CD4-positive, alpha-beta T cell (primary cell): ENCODE measurements around the gene DCLK1. TPM values are rescaled to one million over a fixed set of nuclear protein-coding genes. Genes with fewer than 3 reads are reported as not detected.

Experiments
- ATAC-seq: fragments of 200-7000 bp; cut with Tn5 transposase; one replicate; pipeline ENCODE4 v1.10.0; 2022; ENCODE audit warnings: mild to moderate bottlenecking; ENCODE audit not compliant: poor library complexity
- CTCF ChIA-PET: fragments of 350-600 bp; sonication (Branson Sonifier 250); formaldehyde crosslinking; loops from one replicate; lab custom pipeline; 2021; ENCODE audit warnings: antibody characterized with exemption, inconsistent platforms; lab: Charles Lee
- POLR2A ChIA-PET: fragments of 350-600 bp; sonication (Branson Sonifier 250); formaldehyde crosslinking; loops from one replicate; lab custom pipeline; 2021; ENCODE audit warnings: antibody characterized with exemption, inconsistent platforms; lab: Charles Lee
- DNase-seq, 14 experiments: peaks; one replicate each; pipeline ENCODE4 v3.0.0-alpha.2; 2013 to 2020; ENCODE audit warnings: mixed read lengths in 2 of 14
- H3K27ac ChIP-seq, 2 donors: one replicate each; pipeline versions ENCODE4 v1.5.1 to v1.7.0; 2013; ENCODE audit warnings: low read length in 2 of 2, low read depth in 1 of 2, mild to moderate bottlenecking in 1 of 2
- H3K27me3 ChIP-seq, 2 experiments: 1 replicate in 1 of 2; 2 replicates in 1 of 2; pipeline versions ENCODE4 v1.6.1 to v1.7.0; 2013; ENCODE audit warnings: low read length in 2 of 2, control low read depth in 1 of 2, mild to moderate bottlenecking in 1 of 2, moderate library complexity in 1 of 2; ENCODE audit not compliant: insufficient read depth in 2 of 2, control insufficient read depth in 1 of 2
- H3K36me3 ChIP-seq: one replicate; pipeline ENCODE4 v1.6.1; 2013; ENCODE audit warnings: low read length, control low read depth; ENCODE audit not compliant: insufficient read depth
- H3K4me1 ChIP-seq: one replicate; pipeline ENCODE4 v1.6.1; 2013; ENCODE audit warnings: low read length, control low read depth; ENCODE audit not compliant: insufficient read depth
- H3K4me3 ChIP-seq: one replicate; pipeline ENCODE4 v1.5.1; 2013; ENCODE audit warnings: mild to moderate bottlenecking, low read length, moderate library complexity
- H3K9me3 ChIP-seq, 2 experiments: 1 replicate in 1 of 2; 2 replicates in 1 of 2; pipeline versions ENCODE4 v1.6.1 to v1.7.0; 2013; ENCODE audit warnings: low read length in 2 of 2, mild to moderate bottlenecking in 2 of 2, control low read depth in 1 of 2, moderate library complexity in 1 of 2; ENCODE audit not compliant: control insufficient read depth in 1 of 2, insufficient read depth in 1 of 2
- H3K27ac Mint-ChIP-seq: one replicate; pipeline ENCODE4 v1.8.0; 2020; ENCODE audit warnings: mixed read lengths
- H3K27me3 Mint-ChIP-seq: one replicate; pipeline ENCODE4 v1.8.0; 2021; ENCODE audit warnings: mixed read lengths
- H3K36me3 Mint-ChIP-seq: one replicate; pipeline ENCODE4 v1.8.0; 2021; ENCODE audit warnings: low read depth, mixed read lengths
- H3K4me1 Mint-ChIP-seq: one replicate; pipeline ENCODE4 v1.8.0; 2021; ENCODE audit warnings: low read depth, mixed read lengths
- H3K4me3 Mint-ChIP-seq: one replicate; pipeline ENCODE4 v1.8.0; 2020; ENCODE audit warnings: mild to moderate bottlenecking, mixed read lengths
- H3K9me3 Mint-ChIP-seq: one replicate; pipeline ENCODE4 v1.8.0; 2020; ENCODE audit warnings: mixed read lengths
- CTCF ChIP-seq: fragments of 200-600 bp; IDR thresholded peaks from one replicate; pipeline ENCODE4 v1.8.0; 2022; ENCODE audit warnings: antibody characterized with exemption, mild to moderate bottlenecking
- intact Hi-C, 2 experiments: fragments of 100-400 bp; cut with DNase I in 1 of 2; cut with micrococcal nuclease in 1 of 2; formaldehyde crosslinking; loops; one replicate each; pipeline versions ENCODE4 v1.15.1 to v1.9.0; 2023 to 2025; cut with DNase I, micrococcal nuclease
- total RNA-seq, 174 experiments: library from RNA in 2 of 174; stranded (reverse) in 2 of 174; gene quantifications; one replicate each; pipeline ENCODE4 v1.2.3 and lab custom pipeline; 2021 to 2026

Gene DCLK1
- total RNA-seq, 2 experiments from 2014 or later, result not detected

GRCh38 chr13:35945368-35945767 is 185.8 kb downstream of the DCLK1 start:
- H3K9me3 Mint-ChIP-seq, result peaks cover 10% of the 10 kb centered on the region
- no peak for ATAC-seq
- TF ChIP-seq CTCF, result no peak
- no peaks in the 10 kb centered on the region for H3K27me3 ChIP-seq
- no peaks in the 10 kb centered on the region for H3K27me3 Mint-ChIP-seq
- intact Hi-C loops, result no loop called here
- H3K4me1 Mint-ChIP-seq, result no peaks in the 10 kb centered on the region
- H3K27ac ChIP-seq, result no peak overlapping the region
- no peak for DNase-seq
- no peaks in the 10 kb centered on the region for H3K36me3 Mint-ChIP-seq
- POLR2A ChIA-PET, result no interaction called here
- no peaks in the 10 kb centered on the region for H3K36me3 ChIP-seq
- CTCF ChIA-PET, result no interaction called here
- H3K9me3 ChIP-seq, result peaks cover 0 to 10% of the 10 kb centered on the region in 2 experiments
- H3K4me3 Mint-ChIP-seq, result no peak overlapping the region
- H3K4me3 ChIP-seq, result no peak overlapping the region
- no peak overlapping the region for H3K27ac Mint-ChIP-seq
- H3K4me1 ChIP-seq, result no peaks in the 10 kb centered on the region

GRCh38 chr13:35941374-35941773 is 189.8 kb downstream of the DCLK1 start:
- H3K4me3 Mint-ChIP-seq, result no peak overlapping the region
- no peaks in the 10 kb centered on the region for H3K36me3 Mint-ChIP-seq
- Histone ChIP-seq H3K9me3 (peaks cover 0 to 19% of the 10 kb centered on the region in 2 experiments), H3K4me3 (no peak overlapping the region), H3K36me3 (no peaks in the 10 kb centered on the region), H3K4me1 (no peaks in the 10 kb centered on the region), H3K27me3 (no peaks in the 10 kb centered on the region), H3K27ac (no peak overlapping the region)
- no peak for DNase-seq
- H3K27me3 Mint-ChIP-seq, result no peaks in the 10 kb centered on the region
- H3K4me1 Mint-ChIP-seq, result no peaks in the 10 kb centered on the region
- peaks cover 6% of the 10 kb centered on the region for H3K9me3 Mint-ChIP-seq
- intact Hi-C loops, result no loop called here
- TF ChIP-seq CTCF, result no peak
- no peak for ATAC-seq
- H3K27ac Mint-ChIP-seq, result no peak overlapping the region
- ChIA-PET CTCF (no interaction called here), POLR2A (no interaction called here)

- ChIA-PET CTCF (no interaction called here), POLR2A (no interaction called here)
- intact Hi-C loops, result no loop called here
- no peaks in the 10 kb centered on the region for H3K4me1 ChIP-seq
- Mint-ChIP-seq H3K4me3 (no peak overlapping the region), H3K27ac (no peak overlapping the region), H3K36me3 (no peaks in the 10 kb centered on the region), H3K9me3 (peaks cover 6% of the 10 kb centered on the region), H3K4me1 (no peaks in the 10 kb centered on the region), H3K27me3 (no peaks in the 10 kb centered on the region)
- H3K27me3 ChIP-seq, result no peaks in the 10 kb centered on the region
- no peak for DNase-seq
- peaks cover 0 to 19% of the 10 kb centered on the region in 2 experiments for H3K9me3 ChIP-seq
- no peak overlapping the region for H3K4me3 ChIP-seq
- H3K36me3 ChIP-seq, result no peaks in the 10 kb centered on the region
- no peak overlapping the region for H3K27ac ChIP-seq
- no peak for ATAC-seq
- TF ChIP-seq CTCF, result no peak
These were observed 190.4 kb downstream of the DCLK1 start for GRCh38 chr13:35940734-35941133.
